Renal cortex interstitium (tissue), 11 donors: ENCODE results near the gene TBXA2R. TPM values are rescaled to one million over a fixed set of nuclear protein-coding genes. Genes with fewer than 3 reads are reported as not detected.
"Not testable (repeated sequence)": the region's sequence is repeated elsewhere in the genome, so short reads cannot be mapped to it uniquely, and the experiment has no call there.

Experiments
- DNase-seq, 11 donors: peaks; one replicate each; pipeline ENCODE4 v3.0.0-alpha.2; 2013; ENCODE audit warnings: low read depth in 9 of 11, low spot score in 4 of 11; ENCODE audit errors: extremely low read depth in 1 of 11
- polyA plus RNA-seq, 3 donors: library from polyadenylated mRNA; unstranded; fragments of 120-200 nt; gene quantifications; one replicate each; pipeline ENCODE4 v1.2.1, GENCODE V29; 2013; ENCODE audit not compliant: insufficient read length in 3 of 3

The TBXA2R gene
- polyA plus RNA-seq, 3 donors = 2.2 to 4.2 (median 3.5) TPM

- no peak for DNase-seq
These were observed 36.5 kb upstream of the TBXA2R start for GRCh38 chr19:3642987-3643673.

GRCh38 chr19:3642296-3642695 is 35.6 kb upstream of the TBXA2R start:
- DNase-seq = no peak

- DNase-seq = no peak
These were observed 35.0 kb upstream of the TBXA2R start for GRCh38 chr19:3641515-3642269.

- DNase-seq = no peak
These were observed 32.8 kb upstream of the TBXA2R start for GRCh38 chr19:3639479-3639878.

GRCh38 chr19:3638208-3639193 is 31.8 kb upstream of the TBXA2R start:
- DNase-seq = no peak

- DNase-seq = no peak
These were observed 30.9 kb upstream of the TBXA2R start for GRCh38 chr19:3637621-3638020.

GRCh38 chr19:3636962-3637361 is 30.3 kb upstream of the TBXA2R start:
- DNase-seq = no peak

- no peak for DNase-seq
These were observed 29.8 kb upstream of the TBXA2R start for GRCh38 chr19:3636506-3636905.

- no peak for DNase-seq
These were observed 27.9 kb upstream of the TBXA2R start for GRCh38 chr19:3634496-3635045.

- DNase-seq = no peak
These were observed 26.9 kb upstream of the TBXA2R start for GRCh38 chr19:3633559-3633988.

GRCh38 chr19:3632739-3633558 is 26.3 kb upstream of the TBXA2R start:
- no peak for DNase-seq

GRCh38 chr19:3632098-3632497 is 25.4 kb upstream of the TBXA2R start:
- no peak for DNase-seq

GRCh38 chr19:3631053-3631861 is 24.6 kb upstream of the TBXA2R start:
- DNase-seq = no peak

GRCh38 chr19:3628766-3629165 is 22.1 kb upstream of the TBXA2R start:
- DNase-seq = not testable (repeated sequence)

- DNase-seq = no peak
These were observed 20.7 kb upstream of the TBXA2R start for GRCh38 chr19:3627351-3627723.

- peak; percentile 88 to 98 (median 96) for DNase-seq
These were observed 20.0 kb upstream of the TBXA2R start, which contains the start of gene CACTIN for GRCh38 chr19:3626473-3627350. Gene CACTIN (minus strand): TSS chr19:3626790. CDS start chr19:3626762, 28 bp downstream.
